ENCODE data around the gene PKP2. TPM values are rescaled to one million over a fixed set of nuclear protein-coding genes. Genes with fewer than 3 reads are reported as not detected.
A peak's percentile ranks its signal among the peaks of the same experiment; 100 is the strongest.

PKP2 gene
- total and polyA plus RNA-seq, 9 of the 15 experiments (the other 6 are each of a cell fraction or from before 2014, with no cell fraction given), result 1.6 to 4.2 (median 2.8) TPM

DNA sequence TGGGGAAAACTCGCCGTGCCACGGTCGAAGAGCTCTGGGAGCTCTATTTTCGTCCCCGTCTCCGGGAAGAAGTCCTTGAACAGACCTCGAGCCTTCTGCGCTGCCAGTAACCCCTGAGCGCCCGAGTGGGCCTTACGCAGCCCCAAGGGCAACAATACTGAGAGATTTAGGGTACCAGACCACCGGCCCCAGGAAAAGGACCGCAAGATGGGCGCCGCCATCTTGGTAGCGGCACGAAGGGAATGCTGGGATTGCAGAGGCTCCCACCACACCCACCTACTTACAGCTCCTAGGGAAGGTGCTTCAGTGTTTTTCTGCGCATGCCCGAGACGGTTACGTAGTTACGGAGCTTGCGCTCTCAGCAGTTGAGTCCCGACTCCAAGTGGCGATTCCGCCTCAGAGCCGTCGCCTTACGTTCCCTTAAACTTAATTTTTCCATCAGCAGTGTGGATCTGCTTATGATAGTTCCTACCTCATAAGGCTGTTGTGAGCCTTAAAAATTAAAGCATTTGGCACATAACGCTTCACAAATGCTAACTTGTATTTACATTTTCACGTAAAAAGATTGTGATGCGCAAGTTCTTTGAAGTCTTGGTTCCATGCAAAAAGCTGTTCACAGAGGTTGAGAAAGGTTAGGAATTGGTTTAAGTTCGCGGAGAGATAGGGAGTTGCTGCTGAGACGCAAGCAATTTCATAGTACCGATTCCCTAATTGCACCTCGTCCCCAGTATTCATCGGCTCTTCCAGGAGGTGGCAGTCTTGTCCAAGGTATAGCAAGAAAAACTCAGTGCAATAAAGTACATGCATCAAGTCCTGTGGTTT, 140.7 kb downstream of the PKP2 start, which contains the start of gene YARS2 (continued):
- TF ChIP-seq, protein P1, sequence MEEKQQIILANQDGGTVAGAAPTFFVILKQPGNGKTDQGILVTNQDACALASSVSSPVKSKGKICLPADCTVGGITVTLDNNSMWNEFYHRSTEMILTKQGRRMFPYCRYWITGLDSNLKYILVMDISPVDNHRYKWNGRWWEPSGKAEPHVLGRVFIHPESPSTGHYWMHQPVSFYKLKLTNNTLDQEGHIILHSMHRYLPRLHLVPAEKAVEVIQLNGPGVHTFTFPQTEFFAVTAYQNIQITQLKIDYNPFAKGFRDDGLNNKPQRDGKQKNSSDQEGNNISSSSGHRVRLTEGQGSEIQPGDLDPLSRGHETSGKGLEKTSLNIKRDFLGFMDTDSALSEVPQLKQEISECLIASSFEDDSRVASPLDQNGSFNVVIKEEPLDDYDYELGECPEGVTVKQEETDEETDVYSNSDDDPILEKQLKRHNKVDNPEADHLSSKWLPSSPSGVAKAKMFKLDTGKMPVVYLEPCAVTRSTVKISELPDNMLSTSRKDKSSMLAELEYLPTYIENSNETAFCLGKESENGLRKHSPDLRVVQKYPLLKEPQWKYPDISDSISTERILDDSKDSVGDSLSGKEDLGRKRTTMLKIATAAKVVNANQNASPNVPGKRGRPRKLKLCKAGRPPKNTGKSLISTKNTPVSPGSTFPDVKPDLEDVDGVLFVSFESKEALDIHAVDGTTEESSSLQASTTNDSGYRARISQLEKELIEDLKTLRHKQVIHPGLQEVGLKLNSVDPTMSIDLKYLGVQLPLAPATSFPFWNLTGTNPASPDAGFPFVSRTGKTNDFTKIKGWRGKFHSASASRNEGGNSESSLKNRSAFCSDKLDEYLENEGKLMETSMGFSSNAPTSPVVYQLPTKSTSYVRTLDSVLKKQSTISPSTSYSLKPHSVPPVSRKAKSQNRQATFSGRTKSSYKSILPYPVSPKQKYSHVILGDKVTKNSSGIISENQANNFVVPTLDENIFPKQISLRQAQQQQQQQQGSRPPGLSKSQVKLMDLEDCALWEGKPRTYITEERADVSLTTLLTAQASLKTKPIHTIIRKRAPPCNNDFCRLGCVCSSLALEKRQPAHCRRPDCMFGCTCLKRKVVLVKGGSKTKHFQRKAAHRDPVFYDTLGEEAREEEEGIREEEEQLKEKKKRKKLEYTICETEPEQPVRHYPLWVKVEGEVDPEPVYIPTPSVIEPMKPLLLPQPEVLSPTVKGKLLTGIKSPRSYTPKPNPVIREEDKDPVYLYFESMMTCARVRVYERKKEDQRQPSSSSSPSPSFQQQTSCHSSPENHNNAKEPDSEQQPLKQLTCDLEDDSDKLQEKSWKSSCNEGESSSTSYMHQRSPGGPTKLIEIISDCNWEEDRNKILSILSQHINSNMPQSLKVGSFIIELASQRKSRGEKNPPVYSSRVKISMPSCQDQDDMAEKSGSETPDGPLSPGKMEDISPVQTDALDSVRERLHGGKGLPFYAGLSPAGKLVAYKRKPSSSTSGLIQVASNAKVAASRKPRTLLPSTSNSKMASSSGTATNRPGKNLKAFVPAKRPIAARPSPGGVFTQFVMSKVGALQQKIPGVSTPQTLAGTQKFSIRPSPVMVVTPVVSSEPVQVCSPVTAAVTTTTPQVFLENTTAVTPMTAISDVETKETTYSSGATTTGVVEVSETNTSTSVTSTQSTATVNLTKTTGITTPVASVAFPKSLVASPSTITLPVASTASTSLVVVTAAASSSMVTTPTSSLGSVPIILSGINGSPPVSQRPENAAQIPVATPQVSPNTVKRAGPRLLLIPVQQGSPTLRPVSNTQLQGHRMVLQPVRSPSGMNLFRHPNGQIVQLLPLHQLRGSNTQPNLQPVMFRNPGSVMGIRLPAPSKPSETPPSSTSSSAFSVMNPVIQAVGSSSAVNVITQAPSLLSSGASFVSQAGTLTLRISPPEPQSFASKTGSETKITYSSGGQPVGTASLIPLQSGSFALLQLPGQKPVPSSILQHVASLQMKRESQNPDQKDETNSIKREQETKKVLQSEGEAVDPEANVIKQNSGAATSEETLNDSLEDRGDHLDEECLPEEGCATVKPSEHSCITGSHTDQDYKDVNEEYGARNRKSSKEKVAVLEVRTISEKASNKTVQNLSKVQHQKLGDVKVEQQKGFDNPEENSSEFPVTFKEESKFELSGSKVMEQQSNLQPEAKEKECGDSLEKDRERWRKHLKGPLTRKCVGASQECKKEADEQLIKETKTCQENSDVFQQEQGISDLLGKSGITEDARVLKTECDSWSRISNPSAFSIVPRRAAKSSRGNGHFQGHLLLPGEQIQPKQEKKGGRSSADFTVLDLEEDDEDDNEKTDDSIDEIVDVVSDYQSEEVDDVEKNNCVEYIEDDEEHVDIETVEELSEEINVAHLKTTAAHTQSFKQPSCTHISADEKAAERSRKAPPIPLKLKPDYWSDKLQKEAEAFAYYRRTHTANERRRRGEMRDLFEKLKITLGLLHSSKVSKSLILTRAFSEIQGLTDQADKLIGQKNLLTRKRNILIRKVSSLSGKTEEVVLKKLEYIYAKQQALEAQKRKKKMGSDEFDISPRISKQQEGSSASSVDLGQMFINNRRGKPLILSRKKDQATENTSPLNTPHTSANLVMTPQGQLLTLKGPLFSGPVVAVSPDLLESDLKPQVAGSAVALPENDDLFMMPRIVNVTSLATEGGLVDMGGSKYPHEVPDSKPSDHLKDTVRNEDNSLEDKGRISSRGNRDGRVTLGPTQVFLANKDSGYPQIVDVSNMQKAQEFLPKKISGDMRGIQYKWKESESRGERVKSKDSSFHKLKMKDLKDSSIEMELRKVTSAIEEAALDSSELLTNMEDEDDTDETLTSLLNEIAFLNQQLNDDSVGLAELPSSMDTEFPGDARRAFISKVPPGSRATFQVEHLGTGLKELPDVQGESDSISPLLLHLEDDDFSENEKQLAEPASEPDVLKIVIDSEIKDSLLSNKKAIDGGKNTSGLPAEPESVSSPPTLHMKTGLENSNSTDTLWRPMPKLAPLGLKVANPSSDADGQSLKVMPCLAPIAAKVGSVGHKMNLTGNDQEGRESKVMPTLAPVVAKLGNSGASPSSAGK (IDR thresholded peaks at IDR 0.05), result no peak; the same call in 1 of the 2 replicates
- TF ChIP-seq ZNF311 (CRISPR knock-in tag; IDR thresholded peaks at IDR 0.05) (no peak), FOXP1 (CRISPR knock-in tag; IDR thresholded peaks at IDR 0.05) (no peak), IRF2 (CRISPR knock-in tag; IDR thresholded peaks at IDR 0.05) (no peak), CCAR2 (IDR thresholded peaks at IDR 0.05; ENCODE audit: low read depth, low read length) (no peak), CSDE1 (IDR thresholded peaks at IDR 0.05) (no peak), HMGN3 (IDR thresholded peaks at IDR 0.05; ENCODE audit: borderline replicate concordance, extremely low read depth, insufficient read length, low read depth, low read length) (no peak), RNF2 (IDR thresholded peaks at IDR 0.05) (no peak), ZNF639 (CRISPR knock-in tag; conservative IDR thresholded peaks at IDR 0.05 in 1 of 2, IDR thresholded peaks at IDR 0.05 in 1 of 2) (peak in 1 of 2 experiments; percentile 78; a peak in 2 of 4 replicates), CREB1 (IDR thresholded peaks at IDR 0.05) (no peak), CREB1 (CRISPR knock-in tag; IDR thresholded peaks at IDR 0.05) (0 out of 2 replicates have a peak, but pooled peaks have one; percentile 15), SREBF1 (IDR thresholded peaks at IDR 0.05; ENCODE audit: borderline replicate concordance, low read depth, low read length) (no peak), FOS (IDR thresholded peaks at IDR 0.05; ENCODE audit: extremely low read depth, insufficient read length) (no peak)
